Pancreas (tissue), 10 donors: Measurements from ENCODE around the gene MAMDC4. TPM values are rescaled to one million over a fixed set of nuclear protein-coding genes. Genes with fewer than 3 reads are reported as not detected.

Experiments used
- ATAC-seq, 4 donors: fragments of 200-7000 bp; cut with Tn5 transposase; one replicate each; pipeline versions ENCODE4 v1.8.0 to v1.9.1; 2020; ENCODE audit warnings: mild to moderate bottlenecking in 4 of 4, moderate library complexity in 4 of 4
- DNase-seq, 6 donors: peaks; one replicate each; pipeline ENCODE4 v3.0.0-alpha.2; 2020
- FAIRE-seq: peaks from 2 replicates; lab custom pipeline; 2012; peaks lifted over from hg19 to GRCh38; lab: Jason Lieb, UNC
- H3K27ac ChIP-seq, 4 donors: fragments of 200-600 bp; sonication (generic); 1 replicate in 3 of 4; 2 replicates in 1 of 4; pipeline versions ENCODE4 v1.5.0 to v1.8.0; 2020
- H3K27me3 ChIP-seq, 4 donors: fragments of 200-600 bp; one replicate each; pipeline ENCODE4 v1.8.0; 2021
- H3K36me3 ChIP-seq, 3 donors: fragments of 200-600 bp; sonication (generic) in 1 of 3; one replicate each; pipeline versions ENCODE4 v1.5.0 to v1.8.0; 2020 to 2021
- H3K4me1 ChIP-seq, 3 donors: fragments of 200-600 bp; one replicate each; pipeline ENCODE4 v1.8.0; 2021
- H3K4me3 ChIP-seq, 4 donors: fragments of 200-600 bp; sonication (generic) in 2 of 4; one replicate each; pipeline versions ENCODE4 v1.5.0 to v1.8.0; 2020 to 2021
- H3K9me3 ChIP-seq, 4 donors: fragments of 200-600 bp; one replicate each; pipeline ENCODE4 v1.8.0; 2021
- CTCF ChIP-seq, 4 donors: fragments of 200-600 bp; sonication (generic) in 3 of 4; IDR thresholded peaks; one replicate each; pipeline versions ENCODE4 v1.5.0 to v1.8.0; 2021; ENCODE audit warnings: antibody characterized with exemption in 4 of 4
- WGBS, 2 donors: extraction: QIAGEN DNeasy Blood & Tissue Kit; methylation state at CpG; one replicate each; pipeline ENCODE4 v1.1.7; 2013; 5-methylcytosine and 5-hydroxymethylcytosine counted together
- intact Hi-C, 3 donors: fragments of 100-400 bp; cut with DNase I; formaldehyde crosslinking; loops; one replicate each; pipeline versions ENCODE4 v1.11.1 to v1.14.2; 2022
- polyA plus RNA-seq, 2 donors: library from polyadenylated mRNA; stranded (reverse); fragments of 200-250 nt; gene quantifications; one replicate each; pipeline ENCODE4 v1.2.3, GENCODE V29; 2013
- total RNA-seq, 6 donors: library from RNA; stranded (reverse); fragmentation: NEBNext Ultra II Directional in 4 of 6; extraction: Animal tissue kit (Norgen Biotek cat#: 25700) in 4 of 6; gene quantifications; one replicate each; pipeline versions ENCODE4 v1.2.1 to v1.2.4, GENCODE V29; 2021 to 2023
- donor health status: healthy with polysubstance abuse.
- donor health status: DM: no; HTN: no; CAD: no; lungs with moderate emphysema.
- donor health status: DM: no; HTN: no; CAD: no.
- donor health status: control.
- donor health status: control.
- donor health status: Bipolar disorder and iron deficiency.
- donor health status: DM: yes; HTN: yes; CAD: no.
- donor health status: DM: no; HTN: no; CAD: no.
- donor health status: DM: no; HTN: no; CAD: no.
- donor health status: DM: yes; HTN: yes; CAD: no.

Gene MAMDC4
- total and polyA plus RNA-seq, 8 donors = 3.0 to 38.6 (median 5.4) TPM

- FAIRE-seq (no peak), ATAC-seq (no peak), DNase-seq (peak in 1 of 6 donors; percentile 47)
- Histone ChIP-seq H3K27me3 (no peaks in the 10 kb centered on the region), H3K27ac (no peak overlapping the region), H3K9me3 (no peaks in the 10 kb centered on the region), H3K36me3 (peaks cover 0 to under 1% (median 0%) of the 10 kb centered on the region in 3 donors), H3K4me3 (no peak overlapping the region), H3K4me1 (peaks cover 27 to 38% (median 29%) of the 10 kb centered on the region in 3 donors)
- no peak for TF ChIP-seq CTCF (IDR thresholded peaks at IDR 0.05)
- intact Hi-C loops = loop anchor here in 2 of 3 donors (10.0 kb wide), 2 partner anchors 51 to 99 kb away; partner anchors contain the start of genes C8G (in 1 of the 2), CCDC183 (in 1 of the 2), FBXW5 (in 1 of the 2) and TMEM141 (in 1 of the 2)
- WGBS, 2 donors = 78% methylated on average over 72 to 102 of the region's 102 CpGs
Observed at GRCh38 chr9:136845465-136846260, 6.5 kb upstream of the MAMDC4 start.

- FAIRE-seq (no peak), ATAC-seq (no peak), DNase-seq (peak in 2 of 6 donors; percentile 60 to 74)
- Histone ChIP-seq H3K4me1 (peaks cover 29 to 42% (median 29%) of the 10 kb centered on the region in 3 donors), H3K27me3 (no peaks in the 10 kb centered on the region), H3K36me3 (peaks cover 0 to 10% (median 0%) of the 10 kb centered on the region in 3 donors), H3K4me3 (peak overlapping the region in 1 of 4 donors; percentile 94), H3K9me3 (no peaks in the 10 kb centered on the region), H3K27ac (no peak overlapping the region)
- TF ChIP-seq CTCF (IDR thresholded peaks at IDR 0.05) = no peak
- 58 to 67% methylated on average over 95 to 98 of the region's 98 CpGs for WGBS, 2 donors
- intact Hi-C loops = loop anchor here in 2 of 3 donors (10.0 kb wide), 2 partner anchors 52 to 98 kb away; partner anchors contain the start of genes C8G (in 1 of the 2), CCDC183 (in 1 of the 2), FBXW5 (in 1 of the 2) and TMEM141 (in 1 of the 2)
Observed at GRCh38 chr9:136846376-136847087, 5.6 kb upstream of the MAMDC4 start.

- Histone ChIP-seq H3K36me3 (peaks cover 0 to 10% (median 0%) of the 10 kb centered on the region in 3 donors), H3K27me3 (no peaks in the 10 kb centered on the region), H3K9me3 (no peaks in the 10 kb centered on the region), H3K4me3 (peak overlapping the region; percentile 66 to 94 (median 90)), H3K4me1 (peaks cover 28 to 36% (median 29%) of the 10 kb centered on the region in 3 donors), H3K27ac (peak overlapping the region; percentile 74 to 93 (median 90))
- FAIRE-seq = no peak
- intact Hi-C loops = loop anchor here in 2 of 3 donors (10.0 kb wide), 2 partner anchors 52 to 98 kb away; partner anchors contain the start of genes C8G (in 1 of the 2), CCDC183 (in 1 of the 2), FBXW5 (in 1 of the 2) and TMEM141 (in 1 of the 2)
- TF ChIP-seq CTCF (IDR thresholded peaks at IDR 0.05) = no peak
- WGBS, 2 donors = 31 to 39% methylated on average over 31 to 75 of the region's 75 CpGs
- peak in 2 of 4 donors; percentile 1 to 2 for ATAC-seq
- DNase-seq = peak in 3 of 6 donors; percentile 56 to 85 (median 70)
Observed at GRCh38 chr9:136847088-136847825, 4.9 kb upstream of the MAMDC4 start.

GRCh38 chr9:136847826-136848392, 4.2 kb upstream of the MAMDC4 start:
- peak overlapping the region; percentile 66 to 94 (median 90) for H3K4me3 ChIP-seq
- 0 to 1% methylated on average over 37 to 48 of the region's 48 CpGs for WGBS, 2 donors
- TF ChIP-seq CTCF (IDR thresholded peaks at IDR 0.05) = no peak
- H3K4me1 ChIP-seq = peaks cover 30 to 33% (median 31%) of the 10 kb centered on the region in 3 donors
- peaks cover 0 to 10% (median 0%) of the 10 kb centered on the region in 3 donors for H3K36me3 ChIP-seq
- DNase-seq = peak; percentile 89 to 97 (median 92)
- no peak for FAIRE-seq
- intact Hi-C loops = loop anchor here in 2 of 3 donors (10.0 kb wide), 2 partner anchors 53 to 97 kb away; partner anchors contain the start of genes C8G (in 1 of the 2), CCDC183 (in 1 of the 2), FBXW5 (in 1 of the 2) and TMEM141 (in 1 of the 2)
- no peaks in the 10 kb centered on the region for H3K27me3 ChIP-seq
- no peaks in the 10 kb centered on the region for H3K9me3 ChIP-seq
- H3K27ac ChIP-seq = peak overlapping the region; percentile 74 to 93 (median 90)
- ATAC-seq = peak; percentile 51 to 65 (median 55)
